Measurements from ENCODE around the gene FBXO31.

The FBXO31 gene

GRCh38 chr16:87334651-87335624 lies 48.6 kb downstream of the FBXO31 start:
- Histone ChIP-seq H3K4me3 (replicated peaks; ENCODE audit: insufficient read depth, low read length) (no peak overlapping the region), H3K27ac (replicated peaks) (no peak overlapping the region), H3K27me3 (ENCODE audit: insufficient read depth, poor library complexity, severe bottlenecking) (no peaks in the 10 kb centered on the region)
- TF ChIP-seq CTCF (IDR thresholded peaks at IDR 0.05; ENCODE audit: insufficient read depth, low read length), result no peak
- TF ChIP-seq, protein P1, sequence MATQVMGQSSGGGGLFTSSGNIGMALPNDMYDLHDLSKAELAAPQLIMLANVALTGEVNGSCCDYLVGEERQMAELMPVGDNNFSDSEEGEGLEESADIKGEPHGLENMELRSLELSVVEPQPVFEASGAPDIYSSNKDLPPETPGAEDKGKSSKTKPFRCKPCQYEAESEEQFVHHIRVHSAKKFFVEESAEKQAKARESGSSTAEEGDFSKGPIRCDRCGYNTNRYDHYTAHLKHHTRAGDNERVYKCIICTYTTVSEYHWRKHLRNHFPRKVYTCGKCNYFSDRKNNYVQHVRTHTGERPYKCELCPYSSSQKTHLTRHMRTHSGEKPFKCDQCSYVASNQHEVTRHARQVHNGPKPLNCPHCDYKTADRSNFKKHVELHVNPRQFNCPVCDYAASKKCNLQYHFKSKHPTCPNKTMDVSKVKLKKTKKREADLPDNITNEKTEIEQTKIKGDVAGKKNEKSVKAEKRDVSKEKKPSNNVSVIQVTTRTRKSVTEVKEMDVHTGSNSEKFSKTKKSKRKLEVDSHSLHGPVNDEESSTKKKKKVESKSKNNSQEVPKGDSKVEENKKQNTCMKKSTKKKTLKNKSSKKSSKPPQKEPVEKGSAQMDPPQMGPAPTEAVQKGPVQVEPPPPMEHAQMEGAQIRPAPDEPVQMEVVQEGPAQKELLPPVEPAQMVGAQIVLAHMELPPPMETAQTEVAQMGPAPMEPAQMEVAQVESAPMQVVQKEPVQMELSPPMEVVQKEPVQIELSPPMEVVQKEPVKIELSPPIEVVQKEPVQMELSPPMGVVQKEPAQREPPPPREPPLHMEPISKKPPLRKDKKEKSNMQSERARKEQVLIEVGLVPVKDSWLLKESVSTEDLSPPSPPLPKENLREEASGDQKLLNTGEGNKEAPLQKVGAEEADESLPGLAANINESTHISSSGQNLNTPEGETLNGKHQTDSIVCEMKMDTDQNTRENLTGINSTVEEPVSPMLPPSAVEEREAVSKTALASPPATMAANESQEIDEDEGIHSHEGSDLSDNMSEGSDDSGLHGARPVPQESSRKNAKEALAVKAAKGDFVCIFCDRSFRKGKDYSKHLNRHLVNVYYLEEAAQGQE (IDR thresholded peaks at IDR 0.05; ENCODE audit: insufficient replicate concordance, low read depth), result no peak
- no peak for TF ChIP-seq POLR2AphosphoS5 (IDR thresholded peaks at IDR 0.05; ENCODE audit: low read depth)
- no peak for TF ChIP-seq SPI1 (IDR thresholded peaks at IDR 0.05; ENCODE audit: borderline replicate concordance, low read depth)
- no peak for TF ChIP-seq GABPA (IDR thresholded peaks at IDR 0.05; ENCODE audit: low read depth)
- no peak for DNase-seq (ENCODE audit: low read depth in 1 of 2, low spot score in 1 of 2)

- H3K4me3 ChIP-seq (replicated peaks; ENCODE audit: insufficient read depth, low read length), result no peak overlapping the region
- DNase-seq (ENCODE audit: low read depth in 1 of 2, low spot score in 1 of 2), result no peak
- H3K27ac ChIP-seq (replicated peaks), result no peak overlapping the region
- no peak for TF ChIP-seq CTCF (IDR thresholded peaks at IDR 0.05; ENCODE audit: insufficient read depth, low read length)
- TF ChIP-seq SPI1 (IDR thresholded peaks at IDR 0.05; ENCODE audit: borderline replicate concordance, low read depth), result no peak
- TF ChIP-seq, protein P1 (IDR thresholded peaks at IDR 0.05; ENCODE audit: insufficient replicate concordance, low read depth), result no peak
- no peak for TF ChIP-seq GABPA (IDR thresholded peaks at IDR 0.05; ENCODE audit: low read depth)
- TF ChIP-seq POLR2AphosphoS5 (IDR thresholded peaks at IDR 0.05; ENCODE audit: low read depth), result no peak
- H3K27me3 ChIP-seq (ENCODE audit: insufficient read depth, poor library complexity, severe bottlenecking), result no peaks in the 10 kb centered on the region
These were observed 49.8 kb downstream of the FBXO31 start for GRCh38 chr16:87333581-87334331.

DNA sequence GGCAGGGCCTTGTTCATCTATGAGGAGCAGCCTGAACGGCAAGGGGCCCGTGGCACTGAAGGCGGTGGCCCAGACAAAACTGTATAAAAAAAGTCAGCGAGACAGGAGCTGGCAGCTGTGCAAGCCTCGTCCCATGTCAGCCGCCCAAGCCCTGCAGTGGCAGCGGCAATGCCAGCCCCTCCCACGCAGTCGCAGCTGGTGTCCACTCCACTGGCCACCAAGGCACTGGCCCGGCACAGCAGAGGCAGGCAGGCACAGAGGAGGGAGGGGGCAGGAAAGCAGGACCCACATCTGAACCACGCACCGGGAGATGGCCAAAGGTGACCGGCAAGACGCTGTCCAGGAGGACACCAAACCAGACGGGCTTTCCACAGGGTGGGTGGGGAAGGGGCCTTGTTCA lies 50.5 kb downstream of the FBXO31 start:
- TF ChIP-seq GABPA (IDR thresholded peaks at IDR 0.05; ENCODE audit: low read depth) (no peak), CTCF (IDR thresholded peaks at IDR 0.05; ENCODE audit: insufficient read depth, low read length) (no peak), SPI1 (IDR thresholded peaks at IDR 0.05; ENCODE audit: borderline replicate concordance, low read depth) (no peak), POLR2AphosphoS5 (IDR thresholded peaks at IDR 0.05; ENCODE audit: low read depth) (no peak)
- TF ChIP-seq, protein P1 (IDR thresholded peaks at IDR 0.05; ENCODE audit: insufficient replicate concordance, low read depth), result no peak
- DNase-seq (ENCODE audit: low read depth in 1 of 2, low spot score in 1 of 2), result no peak
- Histone ChIP-seq H3K4me3 (replicated peaks; ENCODE audit: insufficient read depth, low read length) (no peak overlapping the region), H3K27ac (replicated peaks) (no peak overlapping the region), H3K27me3 (ENCODE audit: insufficient read depth, poor library complexity, severe bottlenecking) (no peaks in the 10 kb centered on the region)
